HG03135 (cell line): Measurements from ENCODE around the gene PDGFB.

Experiments used
- ATAC-seq: cut with Tn5 transposase; IDR thresholded peaks from one replicate; pipeline ENCODE4 v1.9.1; 2021; ENCODE audit warnings: mild to moderate bottlenecking, moderate library complexity; ENCODE audit not compliant: unreplicated experiment

PDGFB gene

GRCh38 chr22:39208013-39208680 is 36.6 kb downstream of the PDGFB start:
- ATAC-seq: no peak

DNA sequence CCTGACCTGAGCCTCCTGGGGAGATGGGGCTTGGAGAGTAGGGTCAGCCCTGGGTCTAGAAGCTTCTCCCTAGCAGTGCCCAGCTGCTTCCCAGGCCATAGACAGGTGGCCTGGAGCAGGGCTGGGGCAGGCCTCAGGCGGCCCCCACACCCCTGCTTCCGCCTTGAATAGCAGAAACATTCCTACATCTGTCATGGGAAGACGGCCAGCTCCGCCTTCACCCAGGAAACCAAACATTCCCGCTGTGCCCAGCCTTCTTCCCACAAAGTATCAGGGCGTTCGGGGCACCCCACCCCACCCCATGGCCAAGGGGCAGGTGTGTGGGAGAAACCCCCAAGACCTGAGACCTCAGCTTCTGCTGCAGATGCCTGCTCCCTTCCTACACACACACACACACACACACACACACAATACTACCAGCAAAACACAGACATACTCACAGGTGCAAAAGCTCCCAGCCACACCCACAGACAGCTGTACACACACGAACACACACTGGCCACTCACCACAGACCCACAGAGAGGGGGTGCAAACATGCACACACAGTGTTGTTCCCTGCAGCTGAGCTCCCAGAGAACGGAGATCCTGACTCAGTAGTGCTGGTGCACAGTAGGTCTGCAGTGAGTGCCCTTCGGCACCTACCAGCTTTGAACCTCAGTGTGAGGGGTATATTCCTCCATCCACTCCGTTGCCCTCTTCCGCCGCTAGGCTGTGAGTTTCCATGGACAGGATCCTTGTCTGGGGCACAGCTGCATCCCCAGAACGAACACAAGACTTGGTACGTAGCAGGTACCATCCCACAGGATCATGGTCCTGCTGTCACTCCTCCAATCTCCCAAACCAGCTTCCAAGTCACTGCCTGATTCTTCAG is 37.4 kb downstream of the PDGFB start:
- ATAC-seq: no peak

DNA sequence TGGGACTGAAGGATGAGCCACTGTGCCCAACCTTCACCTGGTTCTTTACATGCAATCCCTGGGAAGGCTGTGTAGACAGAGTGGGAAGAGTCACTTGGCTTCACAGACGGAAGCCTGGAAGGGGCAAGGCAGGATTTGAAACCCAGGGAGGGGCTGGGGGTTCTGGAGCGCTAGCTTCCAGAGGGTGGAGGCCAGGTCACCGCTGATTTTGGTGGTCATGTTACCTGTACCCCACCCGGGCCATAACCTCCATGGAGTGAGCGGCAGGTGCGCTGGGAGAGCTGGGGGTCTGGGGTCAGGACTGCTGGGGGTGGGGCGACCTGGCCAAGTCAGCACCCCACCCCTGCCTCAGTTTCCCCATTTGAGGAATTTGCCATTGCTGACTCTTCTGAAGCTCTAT is 38.3 kb downstream of the PDGFB start:
- no peak for ATAC-seq

DNA sequence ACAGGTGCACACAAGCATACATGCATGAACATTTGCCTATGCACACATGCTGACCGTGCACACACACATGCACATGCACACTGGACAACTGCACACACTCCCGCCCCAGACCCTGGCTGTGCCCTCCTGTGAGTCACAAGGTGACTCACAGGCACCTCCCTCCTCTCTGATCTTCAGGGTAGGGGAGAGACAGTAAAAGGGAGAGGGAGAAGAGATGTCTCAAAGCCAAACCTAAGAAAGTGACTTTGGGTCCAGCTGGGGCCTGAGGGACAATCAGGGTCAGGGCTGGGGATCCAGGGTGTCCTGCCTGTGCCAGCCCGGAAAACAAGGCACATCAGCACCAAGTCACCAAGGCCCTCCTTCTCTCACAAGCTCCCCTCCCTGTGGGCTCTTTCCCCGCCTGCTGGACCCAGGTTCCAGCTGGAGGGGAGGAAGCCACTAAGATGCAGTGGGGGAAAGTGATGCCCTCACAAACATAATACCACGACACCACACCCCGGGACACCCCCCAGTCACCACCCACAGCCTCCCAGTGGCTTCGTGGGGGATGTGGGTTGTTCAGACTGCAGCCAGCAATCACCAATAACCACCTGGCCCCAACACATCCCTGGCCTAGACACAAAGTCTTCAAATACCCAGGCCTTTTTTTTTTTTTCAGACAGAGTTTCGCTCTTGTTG is 39.3 kb downstream of the PDGFB start:
- ATAC-seq: no peak

DNA sequence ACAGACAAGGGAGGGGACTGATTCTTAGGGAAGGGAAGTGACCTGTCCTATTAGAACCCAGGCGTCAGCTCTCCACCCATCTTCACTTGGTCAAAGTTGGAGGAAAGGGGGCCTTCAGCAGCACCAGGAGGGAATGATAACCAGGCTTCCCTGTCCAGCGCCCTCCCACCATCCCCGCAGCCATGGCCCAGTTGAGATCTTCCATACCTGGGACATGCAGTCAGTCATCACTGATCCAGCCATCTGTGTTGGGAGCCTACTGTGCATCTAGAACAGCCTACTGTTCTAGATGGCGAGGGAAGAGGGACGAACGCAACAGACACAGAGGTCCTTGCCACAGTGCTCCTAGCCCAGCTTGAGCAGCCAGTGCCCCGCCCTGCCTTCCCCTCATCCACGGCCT is 40.6 kb downstream of the PDGFB start:
- no peak for ATAC-seq

GRCh38 chr22:39197578-39197977 is 47.2 kb downstream of the PDGFB start:
- no peak for ATAC-seq

GRCh38 chr22:39194098-39194497 is 50.7 kb downstream of the PDGFB start:
- ATAC-seq: no peak

DNA sequence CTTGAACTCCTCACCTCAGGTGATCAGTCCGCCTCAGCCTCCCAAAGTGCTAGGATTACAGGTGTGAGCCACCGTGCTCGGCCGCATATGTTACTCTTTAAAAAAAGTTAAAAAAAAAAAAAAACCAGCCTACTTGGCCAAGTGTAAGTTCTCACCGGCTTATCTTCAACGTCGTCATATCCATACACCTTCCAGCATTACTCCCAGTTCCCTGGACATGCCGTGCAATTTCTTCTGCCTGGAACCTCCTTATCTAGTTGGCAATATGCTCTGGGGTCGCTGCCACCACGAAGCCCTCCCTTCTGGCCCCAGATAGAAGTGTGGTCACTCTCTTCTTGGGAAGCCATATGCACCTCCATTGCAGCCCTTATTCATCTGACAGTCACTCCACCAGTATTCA is 56.0 kb downstream of the PDGFB start:
- ATAC-seq: no peak

- no peak for ATAC-seq
Measured at GRCh38 chr22:39185601-39186012, 59.2 kb downstream of the PDGFB start.

GRCh38 chr22:39184586-39185577 is 59.9 kb downstream of the PDGFB start:
- ATAC-seq: no peak

DNA sequence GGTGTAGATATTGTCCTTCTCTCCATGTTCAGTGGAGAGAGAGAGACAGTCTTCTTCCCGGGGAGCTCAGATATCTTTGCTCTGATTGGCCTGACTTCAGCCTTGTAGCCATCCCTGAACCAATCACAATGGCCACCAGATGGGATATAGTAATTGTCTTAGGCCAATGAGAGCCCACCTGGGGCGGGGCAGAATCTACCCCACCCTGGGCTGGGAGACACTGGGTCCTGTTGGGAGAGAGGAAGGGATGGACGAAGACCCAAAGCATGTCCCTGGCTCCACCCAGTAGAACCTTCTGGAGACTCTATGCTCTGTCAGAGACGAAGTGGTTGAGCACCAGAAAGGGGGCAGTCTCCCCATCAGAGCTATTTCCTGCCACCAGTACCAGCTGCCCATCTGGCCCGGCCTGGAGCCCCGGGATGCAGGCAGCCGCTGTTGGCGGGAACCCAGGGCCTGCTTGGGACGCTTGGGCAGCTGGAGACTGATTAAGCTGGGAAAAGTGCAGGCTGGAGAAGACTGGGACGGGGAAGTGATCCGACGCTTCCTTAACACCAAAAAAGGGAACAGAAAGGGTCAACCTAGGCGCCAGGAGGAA is 60.7 kb downstream of the PDGFB start:
- ATAC-seq: no peak

DNA sequence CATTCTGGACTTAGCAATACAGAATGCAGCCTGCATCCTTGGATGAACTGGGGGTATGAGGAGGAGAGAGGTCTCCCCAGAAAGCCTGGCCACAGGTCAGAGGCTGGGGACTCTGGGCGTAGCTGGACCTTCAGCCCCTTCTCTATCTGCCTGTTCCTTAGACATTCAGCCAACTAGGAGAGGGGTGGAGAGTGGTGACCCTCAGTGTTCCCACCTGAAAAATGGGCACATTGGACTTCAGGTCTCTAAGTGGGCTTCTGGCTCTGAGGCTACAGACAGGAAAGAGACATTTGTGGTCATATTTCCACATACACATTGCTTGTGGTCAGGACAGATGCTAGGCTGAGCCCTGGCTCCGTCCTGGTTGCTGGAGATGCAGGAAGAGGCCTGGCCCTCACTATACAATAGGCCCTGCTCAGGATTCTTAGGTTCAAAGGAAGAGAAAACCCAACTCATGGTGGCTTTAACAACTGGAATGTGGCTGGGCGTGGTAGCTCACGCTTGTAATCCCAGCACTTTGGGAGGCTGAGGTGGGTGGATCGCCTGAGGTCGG is 62.2 kb downstream of the PDGFB start:
- no peak for ATAC-seq

- no peak for ATAC-seq
Measured at GRCh38 chr22:39181778-39182177, 63.0 kb downstream of the PDGFB start.

- no peak for ATAC-seq
Measured at GRCh38 chr22:39181356-39181755, 63.4 kb downstream of the PDGFB start.

DNA sequence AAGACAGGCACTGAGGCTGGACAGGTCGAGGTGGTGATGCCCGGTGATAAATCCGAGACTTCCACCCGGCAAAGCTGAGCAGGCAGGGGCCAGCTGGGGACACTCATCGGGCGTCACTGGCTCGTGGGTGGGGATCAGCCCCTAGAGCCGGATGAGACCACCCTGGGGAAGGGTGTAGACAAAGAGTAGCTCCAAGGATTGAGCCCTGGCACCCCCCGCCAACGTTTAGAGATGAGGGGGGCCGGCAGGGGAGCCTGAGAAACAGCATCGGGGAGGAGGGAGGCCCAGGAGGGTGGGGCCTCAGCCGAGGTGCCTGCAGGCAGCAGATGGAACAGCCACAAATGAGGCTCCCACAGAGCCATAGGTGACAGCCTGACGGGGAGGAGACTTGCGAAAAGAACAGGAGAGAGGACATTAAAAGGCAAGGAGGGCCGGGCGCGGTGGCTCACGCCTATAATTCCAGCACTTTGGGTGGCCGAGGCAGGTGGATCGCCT is 64.9 kb downstream of the PDGFB start:
- no peak for ATAC-seq

GRCh38 chr22:39179401-39179827 is 65.4 kb downstream of the PDGFB start:
- ATAC-seq: no peak

DNA sequence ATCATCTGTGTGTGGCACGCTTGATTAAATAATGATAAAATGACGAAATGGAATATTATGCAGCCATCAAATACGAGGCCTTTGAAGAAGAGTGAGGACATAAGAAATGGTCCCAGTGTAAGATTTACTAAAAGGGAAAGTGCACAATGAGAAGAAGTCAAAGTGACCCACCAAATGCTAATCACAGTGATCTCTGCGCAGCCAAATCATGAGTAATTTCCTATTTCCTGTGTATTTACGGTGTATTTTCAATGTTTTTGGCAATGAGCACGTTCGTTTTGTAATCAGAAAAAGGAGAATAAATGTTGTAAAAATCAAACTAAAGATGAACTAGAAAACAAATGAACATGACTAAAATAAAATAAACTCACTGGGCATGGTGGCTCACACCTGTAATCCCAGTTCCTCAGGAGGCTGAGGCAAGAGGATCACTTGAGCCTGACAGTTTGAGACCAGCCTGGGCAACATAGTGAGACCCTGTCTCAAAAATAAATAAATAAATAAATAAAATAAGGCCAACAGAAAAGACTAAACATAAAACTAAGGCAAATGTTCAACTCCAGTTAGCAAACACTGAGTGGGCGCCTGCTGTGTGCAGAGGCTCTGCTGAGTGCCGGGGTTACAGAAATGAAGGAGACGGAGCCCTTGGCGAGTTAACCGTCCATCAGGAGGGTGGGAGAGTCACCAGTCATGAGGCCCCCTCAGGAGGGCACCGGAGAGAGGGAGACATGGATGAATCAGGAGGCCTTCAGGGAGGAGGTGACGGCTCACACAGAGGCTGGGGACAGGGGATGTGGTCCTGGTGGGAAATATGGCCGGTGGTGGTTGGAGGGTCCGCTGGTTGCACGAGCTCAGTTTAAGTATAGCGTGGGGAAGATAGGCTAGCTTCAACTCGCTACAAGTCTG is 66.3 kb downstream of the PDGFB start:
- no peak for ATAC-seq

DNA sequence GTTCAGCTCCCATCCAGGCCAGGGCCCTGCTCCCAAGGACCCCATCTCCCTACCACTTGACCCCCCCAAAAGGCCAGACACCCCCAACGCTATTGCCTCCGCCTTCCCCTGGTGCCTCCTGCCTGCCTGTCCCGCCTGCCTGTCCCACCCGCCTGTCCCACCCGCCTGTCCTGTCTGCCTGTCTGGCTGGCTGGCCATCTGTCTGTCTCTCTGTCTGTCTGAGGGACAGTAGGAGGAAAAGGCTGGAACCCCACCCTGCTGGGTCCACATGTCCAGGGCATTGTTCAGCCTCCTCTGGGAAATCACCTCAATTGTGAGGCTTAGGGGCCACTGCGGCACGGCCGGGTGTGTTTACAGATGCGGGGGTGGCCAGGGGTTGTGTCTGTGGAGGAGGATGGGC is 67.0 kb downstream of the PDGFB start:
- no peak for ATAC-seq

GRCh38 chr22:39177456-39177775 is 67.4 kb downstream of the PDGFB start:
- ATAC-seq: no peak
